ENCODE measurements around the gene CALCR.
"Not testable (repeated sequence)": the region's sequence is repeated elsewhere in the genome, so short reads cannot be mapped to it uniquely, and the experiment has no call there.

CALCR gene

GRCh38 chr7:93559639-93560491 is 14.7 kb downstream of the CALCR start:
- DNase-seq: no peak

- DNase-seq: no peak
Measured at GRCh38 chr7:93558705-93559614, 15.6 kb downstream of the CALCR start.

GRCh38 chr7:93551931-93552330 is 22.6 kb downstream of the CALCR start:
- no peak for DNase-seq

GRCh38 chr7:93551063-93551895 is 23.2 kb downstream of the CALCR start:
- DNase-seq: no peak

GRCh38 chr7:93547716-93548115 is 26.8 kb downstream of the CALCR start:
- DNase-seq: no peak

- DNase-seq: no peak
Measured at GRCh38 chr7:93544691-93545090, 29.8 kb downstream of the CALCR start.

GRCh38 chr7:93538061-93538460 is 36.5 kb downstream of the CALCR start:
- DNase-seq: no peak

- no peak for DNase-seq
Measured at GRCh38 chr7:93535616-93536015, 38.9 kb downstream of the CALCR start.

GRCh38 chr7:93530701-93531100 is 43.8 kb downstream of the CALCR start:
- no peak for DNase-seq

- no peak for DNase-seq
Measured at GRCh38 chr7:93516834-93517233, 57.7 kb downstream of the CALCR start.

GRCh38 chr7:93515144-93515543 is 59.4 kb downstream of the CALCR start:
- no peak for DNase-seq

- DNase-seq: no peak
Measured at GRCh38 chr7:93509303-93509702, 65.2 kb downstream of the CALCR start.

GRCh38 chr7:93503088-93503487 is 71.4 kb downstream of the CALCR start:
- no peak for DNase-seq

- DNase-seq: not testable (repeated sequence)
Measured at GRCh38 chr7:93491860-93492259, 82.7 kb downstream of the CALCR start.

- DNase-seq: no peak
Measured at GRCh38 chr7:93476491-93477344, 97.8 kb downstream of the CALCR start.

- no peak for DNase-seq
Measured at GRCh38 chr7:93475811-93476210, 98.7 kb downstream of the CALCR start.

GRCh38 chr7:93471456-93471855 is 103.1 kb downstream of the CALCR start:
- DNase-seq: no peak

- no peak for DNase-seq
Measured at GRCh38 chr7:93463764-93464163, 110.8 kb downstream of the CALCR start.

GRCh38 chr7:93461350-93461749 is 113.2 kb downstream of the CALCR start:
- no peak for DNase-seq

GRCh38 chr7:93453262-93453661 is 121.3 kb downstream of the CALCR start:
- no peak for DNase-seq

- no peak for DNase-seq
Measured at GRCh38 chr7:93448176-93448575, 126.3 kb downstream of the CALCR start.

- no peak for DNase-seq
Measured at GRCh38 chr7:93447509-93447908, 127.0 kb downstream of the CALCR start.
